Neural cell (in vitro differentiated cells): Measurements from ENCODE around the gene RAB1B.

Experiments used
- POLR2AphosphoS5 ChIP-seq: IDR thresholded peaks from 2 replicates; pipeline ENCODE4 v1.6.1; 2012
- RAD21 ChIP-seq: fragments of 450-650 bp; conservative IDR thresholded peaks from 2 replicates; pipeline ENCODE4 v1.6.1; 2014; ENCODE audit warnings: antibody characterized with exemption, mild to moderate bottlenecking, moderate library complexity
- TF ChIP-seq, protein P1 (sequence below): fragments of 450-650 bp; IDR thresholded peaks from 2 replicates; pipeline ENCODE4 v1.5.1; 2014; ENCODE audit warnings: antibody characterized with exemption, mild to moderate bottlenecking, moderate library complexity; ENCODE audit not compliant: poor library complexity, severe bottlenecking

DNA sequence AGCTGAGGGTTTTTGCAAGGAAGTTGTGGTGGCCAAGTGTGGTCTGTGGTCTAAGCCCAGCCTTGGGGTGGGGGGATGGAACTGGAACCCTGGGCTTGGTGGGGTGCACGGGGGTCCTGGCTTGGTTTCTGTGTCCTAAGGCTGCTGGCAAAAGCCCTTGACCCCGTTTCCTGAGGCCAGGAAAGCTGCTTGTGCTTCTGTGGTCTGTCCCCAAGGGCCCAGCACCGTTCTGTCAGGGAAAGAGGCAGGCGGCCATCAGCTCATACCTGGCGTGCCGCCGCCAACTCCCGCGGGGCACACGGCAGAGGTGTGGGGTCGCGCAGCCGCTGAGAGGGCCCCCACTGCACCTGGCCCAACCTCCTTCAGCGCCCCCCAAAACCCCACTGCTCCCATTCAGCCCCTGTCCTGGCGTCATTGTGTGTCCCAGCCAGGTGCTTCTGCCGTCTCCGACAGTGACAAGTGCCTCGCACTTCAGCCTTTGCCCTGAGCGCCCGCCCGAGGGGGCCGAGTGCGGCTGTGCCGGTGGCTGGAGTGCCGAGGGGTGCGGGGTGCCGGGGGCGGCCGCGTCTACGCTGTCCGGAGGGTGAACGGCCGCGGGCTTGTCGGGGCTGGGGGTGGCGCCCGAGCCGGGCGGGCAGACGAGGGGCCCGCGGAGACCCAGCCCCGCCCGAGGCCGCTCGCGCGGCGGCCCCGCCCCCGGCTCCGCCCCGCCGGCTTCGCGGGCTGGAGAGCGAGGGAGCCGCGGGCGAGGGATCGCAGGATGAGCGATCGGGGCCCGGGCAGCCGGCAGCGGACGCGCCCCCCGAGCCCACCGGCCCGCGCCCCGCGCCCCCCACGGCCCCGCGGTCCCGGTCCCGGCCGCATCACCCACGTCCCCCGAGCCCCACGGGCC lies 9.3 kb downstream of the RAB1B start, which contains the start of gene CNIH2:
- peak; percentile 70 for TF ChIP-seq POLR2AphosphoS5
- TF ChIP-seq, protein P1, sequence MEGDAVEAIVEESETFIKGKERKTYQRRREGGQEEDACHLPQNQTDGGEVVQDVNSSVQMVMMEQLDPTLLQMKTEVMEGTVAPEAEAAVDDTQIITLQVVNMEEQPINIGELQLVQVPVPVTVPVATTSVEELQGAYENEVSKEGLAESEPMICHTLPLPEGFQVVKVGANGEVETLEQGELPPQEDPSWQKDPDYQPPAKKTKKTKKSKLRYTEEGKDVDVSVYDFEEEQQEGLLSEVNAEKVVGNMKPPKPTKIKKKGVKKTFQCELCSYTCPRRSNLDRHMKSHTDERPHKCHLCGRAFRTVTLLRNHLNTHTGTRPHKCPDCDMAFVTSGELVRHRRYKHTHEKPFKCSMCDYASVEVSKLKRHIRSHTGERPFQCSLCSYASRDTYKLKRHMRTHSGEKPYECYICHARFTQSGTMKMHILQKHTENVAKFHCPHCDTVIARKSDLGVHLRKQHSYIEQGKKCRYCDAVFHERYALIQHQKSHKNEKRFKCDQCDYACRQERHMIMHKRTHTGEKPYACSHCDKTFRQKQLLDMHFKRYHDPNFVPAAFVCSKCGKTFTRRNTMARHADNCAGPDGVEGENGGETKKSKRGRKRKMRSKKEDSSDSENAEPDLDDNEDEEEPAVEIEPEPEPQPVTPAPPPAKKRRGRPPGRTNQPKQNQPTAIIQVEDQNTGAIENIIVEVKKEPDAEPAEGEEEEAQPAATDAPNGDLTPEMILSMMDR = peak; percentile 16
- TF ChIP-seq RAD21 = no peak
